Stomach (tissue), 9 donors: ENCODE data around the gene CLDN3. TPM values are rescaled to one million over a fixed set of nuclear protein-coding genes. Genes with fewer than 3 reads are reported as not detected.
A peak's percentile ranks its signal among the peaks of the same experiment; 100 is the strongest.

Experiments used
- DNase-seq, 2 donors: peaks; one replicate each; pipeline versions ENCODE4 v3.0.0 to v3.0.0-alpha.2; 2013 to 2019
- H3K27ac ChIP-seq, 5 donors: fragments of 200-600 bp in 4 of 5; sonication (generic) in 4 of 5; one replicate each; pipeline ENCODE4 v1.5.1; 2013 to 2019; ENCODE audit warnings: mild to moderate bottlenecking in 1 of 5, moderate library complexity in 1 of 5
- H3K27me3 ChIP-seq, 3 donors: fragments of 200-600 bp; sonication (generic); one replicate each; pipeline ENCODE4 v1.5.1; 2017 to 2019; ENCODE audit warnings: mixed run types in 1 of 3
- H3K36me3 ChIP-seq, 4 donors: fragments of 200-600 bp; sonication (generic); 1 replicate in 3 of 4; 2 replicates in 1 of 4; pipeline ENCODE4 v1.5.1; 2016 to 2019
- H3K4me1 ChIP-seq, 4 donors: fragments of 200-600 bp; sonication (generic); one replicate each; pipeline ENCODE4 v1.5.1; 2016 to 2019
- H3K4me3 ChIP-seq, 4 donors: fragments of 200-600 bp; sonication (generic) in 3 of 4; one replicate each; pipeline ENCODE4 v1.5.1; 2016 to 2019; ENCODE audit warnings: mild to moderate bottlenecking in 1 of 4
- H3K9me3 ChIP-seq, 4 donors: fragments of 200-600 bp; sonication (generic); one replicate each; pipeline ENCODE4 v1.5.1; 2016 to 2019
- CTCF ChIP-seq, 7 experiments: fragments of 450-650 bp in 4 of 7; fragments of 200-600 bp in 3 of 7; sonication (generic) in 3 of 7; IDR thresholded peaks; one replicate each; pipeline ENCODE4 v1.5.1; 2016 to 2019; ENCODE audit warnings: antibody characterized with exemption in 7 of 7, control low read depth in 2 of 7, mild to moderate bottlenecking in 1 of 7
- EP300 ChIP-seq: sonication (generic); formaldehyde crosslinking; IDR thresholded peaks from one replicate; pipeline ENCODE4 v1.6.1; 2017; ENCODE audit warnings: antibody characterized with exemption
- POLR2A ChIP-seq, 4 donors: fragments of 450-650 bp; IDR thresholded peaks; one replicate each; pipeline ENCODE4 v1.6.1; 2016; ENCODE audit warnings: antibody characterized with exemption in 4 of 4, control low read depth in 2 of 4, mild to moderate bottlenecking in 1 of 4, moderate library complexity in 1 of 4
- POLR2AphosphoS5 ChIP-seq, 3 donors: sonication (generic); formaldehyde crosslinking; IDR thresholded peaks; one replicate each; pipeline ENCODE4 v1.6.1; 2016; ENCODE audit warnings: antibody characterized with exemption in 3 of 3
- WGBS, 5 donors: extraction: QIAGEN DNeasy Blood & Tissue Kit in 3 of 5; methylation state at CpG; one replicate each; pipeline versions ENCODE4 v1.1.5 to v1.1.7; 2013 to 2018; 5-methylcytosine and 5-hydroxymethylcytosine counted together
- intact Hi-C: fragments of 100-400 bp; cut with DNase I; formaldehyde crosslinking; loops from one replicate; pipeline ENCODE4 v1.15.1; 2023; ENCODE audit warnings: low total_unique reads
- polyA plus RNA-seq, 3 donors: library from polyadenylated mRNA; stranded (reverse); fragments of 200-250 nt; gene quantifications; one replicate each; pipeline ENCODE4 v1.2.3, GENCODE V29; 2013
- total RNA-seq, 5 donors: library from RNA; depleted of rRNA; stranded (reverse); fragments of >200 nt; gene quantifications; one replicate each; pipeline versions ENCODE4 v1.1.0 to v1.2.3, GENCODE V29; 2014 to 2016
- donor health status: healthy with polysubstance abuse.
- donor health status: Bipolar disorder and iron deficiency.
- donor health status: healthy.

The CLDN3 gene
- total and polyA plus RNA-seq, 8 donors: 0.45 to 1,550 (median 1.6) TPM; not detected in 2

DNA sequence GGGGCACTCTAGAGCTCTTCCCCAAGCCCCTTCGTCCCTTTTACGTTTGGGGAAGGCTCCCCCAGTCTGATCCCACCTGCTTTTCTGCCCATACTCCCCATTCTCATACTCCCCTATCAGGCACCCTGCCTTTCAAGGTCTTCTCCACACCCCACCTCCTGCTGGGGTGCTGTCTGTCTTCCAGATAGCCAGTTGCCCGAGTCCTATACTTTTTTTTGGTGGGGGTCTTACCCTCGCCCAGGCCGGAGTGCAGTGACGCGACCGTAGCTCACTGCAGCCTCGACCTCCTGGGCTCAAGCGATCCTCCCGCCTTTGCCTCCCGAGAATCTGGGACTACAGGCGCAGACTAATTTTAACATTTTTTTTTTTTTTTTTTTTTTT, 30.7 kb downstream of the CLDN3 start:
- no peak for TF ChIP-seq CTCF (IDR thresholded peaks at IDR 0.05)
- TF ChIP-seq EP300: no peak
- TF ChIP-seq POLR2A (IDR thresholded peaks at IDR 0.05): no peak
- TF ChIP-seq POLR2AphosphoS5 (IDR thresholded peaks at IDR 0.05): no peak
- H3K27ac ChIP-seq: peak overlapping the region; percentile 83 to 97 (median 94)
- WGBS, 5 donors: 44 to 63% (median 51%) methylated on average over 11 to 13 of the region's 13 CpGs
- peaks cover 19 to 50% (median 40%) of the 10 kb centered on the region in 4 donors for H3K4me1 ChIP-seq
- intact Hi-C loops: no loop called here
- no peaks in the 10 kb centered on the region for H3K27me3 ChIP-seq
- peaks cover 4 to 26% (median 22%) of the 10 kb centered on the region in 4 donors for H3K36me3 ChIP-seq
- DNase-seq: no peak
- peak overlapping the region; percentile 81 to 92 (median 81) for H3K4me3 ChIP-seq
- no peaks in the 10 kb centered on the region for H3K9me3 ChIP-seq

- H3K4me3 ChIP-seq: peak within 1 kb of the TSS; percentile 81 to 92 (median 81)
- H3K9me3 ChIP-seq: no peaks in the 10 kb centered on the region
- 0 to 1% (median 1%) methylated on average over 19 to 83 of the region's 84 CpGs for WGBS, 5 donors
- peak; percentile 98 to 99 for DNase-seq
- TF ChIP-seq EP300 (no peak), POLR2A (IDR thresholded peaks at IDR 0.05) (peak in 2 of 4 donors; percentile 73 to 94), CTCF (IDR thresholded peaks at IDR 0.05) (no peak), POLR2AphosphoS5 (IDR thresholded peaks at IDR 0.05) (peak; percentile 89 to 99 (median 98))
- intact Hi-C loops: no loop called here
- peaks cover 19 to 50% (median 40%) of the 10 kb centered on the region in 4 donors for H3K4me1 ChIP-seq
- H3K27me3 ChIP-seq: no peaks in the 10 kb centered on the region
- H3K27ac ChIP-seq: peak within 1 kb of the TSS; percentile 92 to 97 (median 94)
- H3K36me3 ChIP-seq: peaks cover 4 to 26% (median 22%) of the 10 kb centered on the region in 4 donors
Observed at GRCh38 chr7:73738612-73739386, 31.3 kb downstream of the CLDN3 start, which contains the start of gene ABHD11. Gene ABHD11 (minus strand): TSS chr7:73738802. CDS start chr7:73738770, 32 bp downstream.

DNA sequence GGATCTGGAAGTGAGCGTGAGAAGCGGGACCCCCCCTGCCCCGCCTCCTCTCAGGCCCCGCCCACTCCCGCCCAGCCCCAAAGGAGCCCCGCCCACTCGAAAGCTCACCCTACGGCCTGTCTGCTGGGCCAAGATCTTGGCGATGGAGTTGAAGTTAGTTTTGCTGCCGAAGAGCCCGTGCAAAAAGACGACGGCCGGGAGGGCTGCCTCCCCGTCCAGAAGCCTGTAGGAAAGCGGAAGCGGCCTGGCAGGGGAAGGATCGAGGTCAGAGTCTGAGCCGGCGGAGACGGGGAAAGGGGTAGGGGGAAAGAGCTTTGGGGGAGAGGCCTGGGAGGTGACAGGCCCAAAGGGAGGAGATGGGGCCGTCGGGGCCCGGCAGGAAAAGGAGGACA, 31.9 kb downstream of the CLDN3 start:
- no peak for TF ChIP-seq EP300
- TF ChIP-seq POLR2A (IDR thresholded peaks at IDR 0.05): no peak
- no peak for TF ChIP-seq POLR2AphosphoS5 (IDR thresholded peaks at IDR 0.05)
- TF ChIP-seq CTCF (IDR thresholded peaks at IDR 0.05): no peak

GRCh38 chr7:73737491-73738219, 32.4 kb downstream of the CLDN3 start:
- Histone ChIP-seq H3K4me1 (peaks cover 14 to 39% (median 31%) of the 10 kb centered on the region in 4 donors), H3K27ac (peak overlapping the region; percentile 92 to 97 (median 94)), H3K36me3 (peaks cover 4 to 26% (median 22%) of the 10 kb centered on the region in 4 donors), H3K4me3 (peak overlapping the region; percentile 81 to 92 (median 81)), H3K9me3 (no peaks in the 10 kb centered on the region), H3K27me3 (no peaks in the 10 kb centered on the region)
- WGBS, 5 donors: 71 to 81% (median 74%) methylated on average over 11 to 17 of the region's 17 CpGs
- DNase-seq: peak in 1 of 2 donors; percentile 19
- no peak for TF ChIP-seq POLR2A (IDR thresholded peaks at IDR 0.05)
- TF ChIP-seq POLR2AphosphoS5 (IDR thresholded peaks at IDR 0.05): no peak
- TF ChIP-seq CTCF (IDR thresholded peaks at IDR 0.05): no peak
- no peak for TF ChIP-seq EP300
- intact Hi-C loops: no loop called here

More for the DNA sequence above, 31.9 kb downstream of the CLDN3 start:
- Histone ChIP-seq H3K27ac (peak overlapping the region; percentile 92 to 97 (median 94)), H3K4me1 (peaks cover 19 to 45% (median 36%) of the 10 kb centered on the region in 4 donors), H3K9me3 (no peaks in the 10 kb centered on the region), H3K36me3 (peaks cover 4 to 26% (median 22%) of the 10 kb centered on the region in 4 donors), H3K4me3 (peak overlapping the region; percentile 81 to 92 (median 81)), H3K27me3 (no peaks in the 10 kb centered on the region)
- peak; percentile 59 to 84 for DNase-seq
- intact Hi-C loops: no loop called here
- 0 to 1% (median 1%) methylated on average over 18 to 24 of the region's 24 CpGs for WGBS, 5 donors
